Measurements from ENCODE around the gene TRMT5. TPM values are rescaled to one million over a fixed set of nuclear protein-coding genes. Genes with fewer than 3 reads are reported as not detected.
A peak's percentile ranks its signal among the peaks of the same experiment; 100 is the strongest.

Gene TRMT5
- total and polyA plus RNA-seq, 9 of the 15 experiments (the other 6 are each of a cell fraction or from before 2014, with no cell fraction given): 8.4 to 20.0 (median 15.1) TPM

GRCh38 chr14:60971271-60971670 is 9.6 kb downstream of the TRMT5 start:
- no peak overlapping the region for H3K27ac ChIP-seq (ENCODE audit: extremely low read depth, low read depth, low read length)
- no peaks in the 10 kb centered on the region for H3K27me3 ChIP-seq (ENCODE audit: control insufficient read depth in 2 of 2, insufficient read depth in 2 of 2, low read length in 2 of 2)
- DNase-seq (ENCODE audit: extremely low read depth in 1 of 4, low spot score in 3 of 4): no peak
- no peaks in the 10 kb centered on the region for H3K4me1 ChIP-seq (replicated peaks in 1 of 2; ENCODE audit: control insufficient read depth in 2 of 2, insufficient read depth in 2 of 2, low read length in 2 of 2)
- H3K9ac ChIP-seq (ENCODE audit: insufficient read depth in 1 of 2, low read depth in 2 of 2, low read length in 2 of 2): no peak overlapping the region
- no TSS peak for BruUV-seq (replicated peaks)
- 9% methylated on average over 2 of the region's 2 CpGs for WGBS (ENCODE audit: insufficient coverage, low coverage, missing lambda C conversion rate)
- H3K4me3 ChIP-seq: no peak overlapping the region
- H3K9me3 ChIP-seq (replicated peaks; ENCODE audit: control insufficient read depth, insufficient read depth, low read depth, low read length): no peaks in the 10 kb centered on the region
- no peak for FAIRE-seq
- H2AFZ ChIP-seq (ENCODE audit: low read depth, low read length): no peak overlapping the region
- H3K36me3 ChIP-seq (ENCODE audit: control insufficient read depth, insufficient read depth, low read length): peaks cover 25% of the 10 kb centered on the region
- no peaks in the 10 kb centered on the region for H3K9me1 ChIP-seq (ENCODE audit: control insufficient read depth, insufficient read depth, low read length)
- TF ChIP-seq TCFL5 (CRISPR knock-in tag; conservative IDR thresholded peaks at IDR 0.05): no peak
- no peak for TF ChIP-seq IFI16 (CRISPR knock-in tag; IDR thresholded peaks at IDR 0.05)
- TF ChIP-seq GABPB2 (CRISPR knock-in tag; conservative IDR thresholded peaks at IDR 0.05): no peak
- TF ChIP-seq ZNF507 (tag; conservative IDR thresholded peaks at IDR 0.05): no peak
- TF ChIP-seq ZBTB40 (IDR thresholded peaks at IDR 0.05): peak; percentile 70
- peak; percentile 56 for TF ChIP-seq ZBTB40 (CRISPR knock-in tag; IDR thresholded peaks at IDR 0.05)
- TF ChIP-seq ZNF384 (IDR thresholded peaks at IDR 0.05; ENCODE audit: low read depth, low read length): 0 out of 2 replicates have a peak, but pooled peaks have one; percentile 12
- no peak for TF ChIP-seq SRSF9 (IDR thresholded peaks at IDR 0.05; ENCODE audit: borderline replicate concordance, low read depth, low read length)
- intact Hi-C loops (cut with micrococcal nuclease): no loop called here
- no peaks in the 10 kb centered on the region for H4K20me1 ChIP-seq (replicated peaks; ENCODE audit: control insufficient read depth, insufficient read depth, low read length)
- H3K79me2 ChIP-seq (ENCODE audit: control insufficient read depth, insufficient read depth, low read length): peaks cover 7% of the 10 kb centered on the region; the same call in 2 of the 3 replicates
- ChIA-PET POLR2A (interaction anchor here (1.2 kb wide), 1 partner anchor 10 kb away, joined by 3 read pairs; the partner anchor contains the start of genes SLC38A6 and TRMT5), CTCF (ENCODE audit: low intra/inter-chr PET ratio) (no interaction called here)
- in situ Hi-C loops (cut with MboI): no loop called here
- H3K4me2 ChIP-seq (ENCODE audit: insufficient read depth, low read length): no peak overlapping the region
- ATAC-seq: no peak
